Measurements from ENCODE around the gene MPI. TPM values are rescaled to one million over a fixed set of nuclear protein-coding genes. Genes with fewer than 3 reads are reported as not detected.

MPI gene
- total RNA-seq, 6 experiments from 2014 or later, result 32.3 to 43.0 (median 35.4) TPM

DNA sequence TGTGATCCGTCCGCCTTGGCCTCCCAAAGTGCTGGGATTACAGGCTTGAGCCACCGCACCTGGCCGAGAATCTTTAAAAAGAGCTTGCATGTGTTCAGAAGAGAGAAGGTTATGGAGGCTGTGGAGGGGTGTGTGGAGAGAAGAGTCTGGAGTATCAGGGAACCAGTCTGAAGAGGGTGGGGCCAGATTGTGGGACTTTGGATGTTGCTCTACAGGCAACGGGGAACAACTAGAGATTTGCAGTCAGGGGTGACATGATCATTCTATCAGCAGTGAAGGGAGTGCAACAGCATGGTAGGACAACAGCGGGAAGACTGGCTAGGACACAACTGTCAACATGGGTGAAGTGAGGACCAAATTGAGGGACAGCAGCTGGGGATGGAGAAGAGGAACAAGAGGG lies 25.5 kb upstream of the MPI start:
- no peak for DNase-seq
- Mint-ChIP-seq H3K36me3 (ENCODE audit: low read depth) (peaks cover 9% of the 10 kb centered on the region; the same call in 1 of the 2 replicates), H3K4me1 (ENCODE audit: low read depth) (peaks cover 45% of the 10 kb centered on the region), H3K27me3 (ENCODE audit: insufficient read depth) (peaks cover 2% of the 10 kb centered on the region; the same call in 1 of the 2 replicates), H3K9me3 (no peaks in the 10 kb centered on the region), H3K27ac (peak overlapping the region; percentile 23; the same call in 1 of the 2 replicates), H3K4me3 (no peak overlapping the region)
- TF ChIP-seq, protein P1, sequence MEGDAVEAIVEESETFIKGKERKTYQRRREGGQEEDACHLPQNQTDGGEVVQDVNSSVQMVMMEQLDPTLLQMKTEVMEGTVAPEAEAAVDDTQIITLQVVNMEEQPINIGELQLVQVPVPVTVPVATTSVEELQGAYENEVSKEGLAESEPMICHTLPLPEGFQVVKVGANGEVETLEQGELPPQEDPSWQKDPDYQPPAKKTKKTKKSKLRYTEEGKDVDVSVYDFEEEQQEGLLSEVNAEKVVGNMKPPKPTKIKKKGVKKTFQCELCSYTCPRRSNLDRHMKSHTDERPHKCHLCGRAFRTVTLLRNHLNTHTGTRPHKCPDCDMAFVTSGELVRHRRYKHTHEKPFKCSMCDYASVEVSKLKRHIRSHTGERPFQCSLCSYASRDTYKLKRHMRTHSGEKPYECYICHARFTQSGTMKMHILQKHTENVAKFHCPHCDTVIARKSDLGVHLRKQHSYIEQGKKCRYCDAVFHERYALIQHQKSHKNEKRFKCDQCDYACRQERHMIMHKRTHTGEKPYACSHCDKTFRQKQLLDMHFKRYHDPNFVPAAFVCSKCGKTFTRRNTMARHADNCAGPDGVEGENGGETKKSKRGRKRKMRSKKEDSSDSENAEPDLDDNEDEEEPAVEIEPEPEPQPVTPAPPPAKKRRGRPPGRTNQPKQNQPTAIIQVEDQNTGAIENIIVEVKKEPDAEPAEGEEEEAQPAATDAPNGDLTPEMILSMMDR (IDR thresholded peaks at IDR 0.05), result no peak

- DNase-seq, result no peak
- peaks cover 2% of the 10 kb centered on the region for H3K27me3 Mint-ChIP-seq (ENCODE audit: insufficient read depth)
- H3K9me3 Mint-ChIP-seq, result no peaks in the 10 kb centered on the region
- TF ChIP-seq, protein P1 (IDR thresholded peaks at IDR 0.05), result no peak
- H3K4me3 Mint-ChIP-seq, result no peak overlapping the region
- peak overlapping the region; percentile 87; the same call in 1 of the 2 replicates for H3K27ac Mint-ChIP-seq
- peaks cover 9% of the 10 kb centered on the region; the same call in 1 of the 2 replicates for H3K36me3 Mint-ChIP-seq (ENCODE audit: low read depth)
- H3K4me1 Mint-ChIP-seq (ENCODE audit: low read depth), result peaks cover 55% of the 10 kb centered on the region
Observed at GRCh38 chr15:74865316-74865715, 24.5 kb upstream of the MPI start.

- Mint-ChIP-seq H3K36me3 (ENCODE audit: low read depth) (peaks cover 13% of the 10 kb centered on the region), H3K27ac (peak overlapping the region; percentile 87), H3K9me3 (no peaks in the 10 kb centered on the region), H3K4me1 (ENCODE audit: low read depth) (peaks cover 63% of the 10 kb centered on the region), H3K4me3 (no peak overlapping the region), H3K27me3 (ENCODE audit: insufficient read depth) (peaks cover 2% of the 10 kb centered on the region)
- peak; percentile 74 for DNase-seq
- TF ChIP-seq, protein P1 (IDR thresholded peaks at IDR 0.05), result no peak
Observed at GRCh38 chr15:74866090-74866489, 23.8 kb upstream of the MPI start.

- H3K27me3 Mint-ChIP-seq (ENCODE audit: insufficient read depth), result peaks cover 2% of the 10 kb centered on the region
- no peak overlapping the region for H3K4me3 Mint-ChIP-seq
- peaks cover 17% of the 10 kb centered on the region for H3K36me3 Mint-ChIP-seq (ENCODE audit: low read depth)
- H3K9me3 Mint-ChIP-seq, result no peaks in the 10 kb centered on the region
- H3K4me1 Mint-ChIP-seq (ENCODE audit: low read depth), result peaks cover 67% of the 10 kb centered on the region
- no peak overlapping the region for H3K27ac Mint-ChIP-seq
- TF ChIP-seq, protein P1 (IDR thresholded peaks at IDR 0.05), result no peak
- DNase-seq, result no peak
Observed at GRCh38 chr15:74867466-74868038, 22.3 kb upstream of the MPI start.

DNA sequence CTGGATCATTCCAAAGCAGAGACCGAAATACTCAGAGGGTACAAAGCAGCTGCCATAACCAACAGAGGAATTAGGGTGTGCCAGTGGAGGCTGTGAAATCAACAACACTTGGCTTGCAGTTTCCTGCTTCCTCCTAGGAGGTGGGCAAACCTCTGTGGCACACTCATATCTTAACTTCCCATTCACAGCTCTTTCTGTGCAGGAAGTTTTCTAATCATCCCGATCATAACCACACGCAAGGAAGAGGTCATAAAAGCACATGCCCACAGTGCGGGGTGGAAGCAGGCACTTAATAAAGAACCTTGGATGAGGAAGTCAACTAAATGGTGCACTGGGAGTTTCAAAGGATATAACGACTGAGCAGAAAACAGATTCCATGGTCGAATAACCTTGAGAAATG lies 21.8 kb upstream of the MPI start:
- Mint-ChIP-seq H3K9me3 (no peaks in the 10 kb centered on the region), H3K36me3 (ENCODE audit: low read depth) (peaks cover 20% of the 10 kb centered on the region), H3K4me3 (no peak overlapping the region), H3K27ac (no peak overlapping the region), H3K4me1 (ENCODE audit: low read depth) (peaks cover 70% of the 10 kb centered on the region), H3K27me3 (ENCODE audit: insufficient read depth) (peaks cover 2% of the 10 kb centered on the region)
- DNase-seq, result no peak
- TF ChIP-seq, protein P1 (IDR thresholded peaks at IDR 0.05), result no peak
